HS-27A (cell line): Measurements from ENCODE around the gene TRAPPC8.

ENCODE experiments used
- DNase-seq: peaks from one replicate; pipeline ENCODE4 v3.0.0-alpha.2; 2012; ENCODE audit warnings: low read depth, missing footprints

The TRAPPC8 gene

DNA sequence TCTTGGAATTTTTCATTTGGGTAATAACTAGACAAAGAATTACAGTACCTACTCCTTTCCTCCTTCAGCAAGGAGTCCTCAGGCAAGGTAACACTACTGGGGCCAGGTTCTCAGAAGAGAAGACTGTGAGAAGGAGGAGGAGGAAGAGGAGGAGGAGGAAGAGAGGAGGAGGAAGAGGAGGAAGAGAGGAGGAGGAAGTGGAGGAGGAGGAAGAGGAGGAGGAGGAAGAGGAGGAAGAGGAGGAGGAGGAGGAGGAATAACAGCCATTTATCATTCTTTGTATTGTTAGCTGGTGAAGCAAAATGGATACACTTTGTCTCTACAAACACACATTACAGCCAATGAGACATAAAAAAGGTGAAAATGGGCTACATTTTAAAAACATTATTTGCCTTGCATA is 149.4 kb downstream of the TRAPPC8 start:
- DNase-seq: no peak

DNA sequence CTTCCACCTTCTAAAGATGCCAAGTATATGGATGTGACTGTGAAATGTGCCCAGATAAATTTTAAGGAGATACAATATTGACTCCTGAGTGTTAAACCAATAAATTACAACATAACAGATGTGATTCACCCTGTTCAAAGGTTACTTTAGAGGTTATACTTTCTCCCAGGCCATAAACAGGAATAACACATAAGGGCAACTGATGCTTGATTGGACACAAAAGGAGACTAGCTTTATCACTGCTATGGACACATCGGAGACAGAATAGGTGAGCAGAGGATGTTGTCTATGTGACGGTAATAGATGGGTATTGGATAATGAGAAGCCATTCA is 150.4 kb downstream of the TRAPPC8 start:
- no peak for DNase-seq

DNA sequence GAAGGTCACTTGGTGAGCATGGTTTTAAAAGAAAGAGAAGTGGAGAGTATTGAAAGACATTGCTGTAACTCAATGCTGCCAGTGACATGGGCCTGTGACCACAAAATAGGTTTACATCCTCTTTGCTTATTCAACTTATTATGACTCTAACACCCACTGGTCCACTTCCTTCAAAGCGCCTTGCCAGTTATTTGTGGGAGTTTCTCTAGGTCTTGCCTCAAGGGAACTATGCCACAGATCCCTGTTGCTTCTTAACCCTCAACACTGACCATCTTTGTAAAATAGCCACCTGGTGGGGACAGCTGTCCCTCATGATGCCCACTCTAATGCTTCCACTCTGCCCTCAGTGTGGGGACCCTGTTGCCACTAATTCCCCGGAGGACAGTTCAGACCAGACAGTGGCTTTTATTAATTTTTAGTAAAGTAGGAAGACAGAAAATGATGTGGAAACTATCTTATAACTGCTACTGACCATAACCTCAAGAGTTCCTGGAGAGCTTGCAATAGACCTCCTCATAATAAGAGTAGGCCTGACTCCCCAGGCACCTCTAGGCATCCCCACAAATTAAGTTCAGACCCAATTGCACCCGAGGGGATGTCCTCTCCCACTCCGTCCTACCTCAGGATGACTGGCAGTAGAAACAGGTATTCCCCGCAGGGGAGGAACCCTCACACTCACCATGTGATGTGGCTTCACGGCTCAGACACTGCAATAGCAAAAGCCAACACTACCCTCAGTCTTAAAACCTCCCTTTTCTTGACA is 150.9 kb downstream of the TRAPPC8 start:
- no peak for DNase-seq

DNA sequence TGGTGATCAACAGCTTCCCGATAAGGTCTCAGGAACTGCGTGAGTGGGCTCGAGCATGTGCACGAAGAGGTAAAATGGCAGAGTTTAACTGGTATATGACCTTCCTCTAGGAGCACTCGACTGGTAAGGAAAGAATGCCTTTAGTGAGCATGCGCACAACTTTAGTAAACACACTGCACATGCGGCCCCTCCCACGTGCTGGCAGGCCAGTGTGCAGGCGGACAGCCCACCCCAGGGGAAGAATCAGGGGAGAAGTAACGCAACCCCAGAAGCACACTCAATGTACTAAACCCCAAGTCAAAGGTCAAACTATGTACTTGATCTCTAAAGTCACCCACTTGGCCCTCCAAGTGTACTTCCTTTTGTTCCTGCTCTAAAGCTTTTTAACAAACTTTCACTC is 153.5 kb downstream of the TRAPPC8 start:
- no peak for DNase-seq

DNA sequence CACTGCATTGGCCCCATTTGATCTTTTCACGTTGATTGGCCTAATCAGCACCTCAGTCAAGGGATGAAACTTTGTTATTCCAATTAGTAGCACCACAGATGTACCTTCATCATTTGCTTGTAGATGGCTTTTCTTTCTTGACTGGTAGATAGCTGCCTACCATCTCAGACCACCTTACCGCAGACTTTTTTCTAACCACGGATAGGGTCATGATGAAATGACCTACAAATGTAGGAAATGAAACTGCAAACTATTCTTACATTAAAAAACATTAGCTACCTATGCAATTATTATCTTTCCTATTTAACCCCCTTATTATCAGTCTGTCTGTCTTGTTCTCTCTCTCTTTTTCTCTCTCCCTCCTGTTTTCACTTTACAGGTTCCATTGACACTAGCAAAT is 159.9 kb downstream of the TRAPPC8 start:
- DNase-seq: no peak
